ENCODE data around the gene MMP25. TPM values are rescaled to one million over a fixed set of nuclear protein-coding genes. Genes with fewer than 3 reads are reported as not detected.

MMP25 gene
- total and polyA plus RNA-seq, 10 of the 15 experiments (the other 5 are each of a cell fraction or from before 2014, with no cell fraction given), result 0.03 to 0.36 (median 0.13) TPM; not detected in 1

- Histone ChIP-seq H3K4me3 (no peak overlapping the region), H3K4me1 (ENCODE audit: control insufficient read depth, insufficient read depth, low read length) (peaks cover 19% of the 10 kb centered on the region), H3K36me3 (ENCODE audit: control insufficient read depth in 2 of 2, insufficient read depth in 2 of 2, low read length in 1 of 2) (no peaks in the 10 kb centered on the region), H2AFZ (ENCODE audit: control insufficient read depth, low read depth, low read length) (no peak overlapping the region), H3K4me2 (ENCODE audit: control insufficient read depth, insufficient read depth) (no peak overlapping the region), H3K9ac (ENCODE audit: control insufficient read depth, insufficient read depth, low read length) (no peak overlapping the region), H3K27me3 (replicated peaks in 1 of 2; ENCODE audit: control insufficient read depth in 2 of 2, insufficient read depth in 2 of 2, low read length in 1 of 2) (no peaks in the 10 kb centered on the region), H3K27ac (ENCODE audit: control insufficient read depth, insufficient read depth) (no peak overlapping the region), H4K20me1 (ENCODE audit: control insufficient read depth, insufficient read depth) (no peaks in the 10 kb centered on the region), H3K9me3 (replicated peaks; ENCODE audit: control insufficient read depth, insufficient read depth, low read length) (no peaks in the 10 kb centered on the region), H3K79me2 (ENCODE audit: control insufficient read depth, insufficient read depth, low read length) (no peaks in the 10 kb centered on the region)
- FAIRE-seq, result no peak
- in situ Hi-C loops (cut with MboI), result loop anchor here (5.0 kb wide), 1 partner anchor 34 kb away; no protein-coding TSS in a partner anchor
- SMC1A ChIA-PET (ENCODE audit: uncharacterized antibody, unreplicated experiment), result interaction anchor here (0.8 to 7.4 kb wide), 7 partner anchors 9 to 93 kb away, joined by 3 to 67 read pairs (median 4); partner anchors contain the start of gene IL32
- 43% methylated on average over 6 of the region's 6 CpGs for WGBS (ENCODE audit: insufficient coverage, insufficient replicate concordance, low lambda C conversion rate, missing lambda C conversion rate)
- RAD21 ChIA-PET (ENCODE audit: unreplicated experiment), result interaction anchor here (0.5 to 5.3 kb wide), 8 partner anchors 9 to 103 kb away, joined by 3 to 55 read pairs (median 4); partner anchors contain the start of gene ZNF213
- CTCF ChIA-PET, result interaction anchor here (0.5 to 21.2 kb wide), 18 partner anchors 11 to 1340 kb away, joined by 3 to 396 read pairs (median 5); partner anchors contain the start of gene IL32
- no peak for ATAC-seq
- POLR2A ChIA-PET, result interaction anchor here (0.5 to 1.9 kb wide), 5 partner anchors 19 to 76 kb away, joined by 3 to 9 read pairs (median 4); partner anchors contain the start of gene IL32
- no TSS peak for BruUV-seq (replicated peaks)
- TF ChIP-seq SMC3 (IDR thresholded peaks at IDR 0.05; ENCODE audit: borderline replicate concordance, low read length) (no peak), FOXK2 (IDR thresholded peaks at IDR 0.05) (no peak), BMI1 (IDR thresholded peaks at IDR 0.05; ENCODE audit: borderline replicate concordance) (no peak)
- intact Hi-C loops (cut with micrococcal nuclease; ENCODE audit: unreplicated experiment), result no loop called here
- no peak for DNase-seq (ENCODE audit: low read depth, low spot score)
Measured at GRCh38 chr16:3096362-3096761, 50.0 kb downstream of the MMP25 start.

- Histone ChIP-seq H3K4me3 (no peak overlapping the region), H3K9ac (ENCODE audit: control insufficient read depth, insufficient read depth, low read length) (no peak overlapping the region), H3K27me3 (replicated peaks in 1 of 2; ENCODE audit: control insufficient read depth in 2 of 2, insufficient read depth in 2 of 2, low read length in 1 of 2) (no peaks in the 10 kb centered on the region), H3K4me2 (ENCODE audit: control insufficient read depth, insufficient read depth) (no peak overlapping the region), H3K27ac (ENCODE audit: control insufficient read depth, insufficient read depth) (no peak overlapping the region), H4K20me1 (ENCODE audit: control insufficient read depth, insufficient read depth) (no peaks in the 10 kb centered on the region), H3K4me1 (ENCODE audit: control insufficient read depth, insufficient read depth, low read length) (peaks cover 26% of the 10 kb centered on the region), H2AFZ (ENCODE audit: control insufficient read depth, low read depth, low read length) (no peak overlapping the region), H3K36me3 (ENCODE audit: control insufficient read depth in 2 of 2, insufficient read depth in 2 of 2, low read length in 1 of 2) (no peaks in the 10 kb centered on the region), H3K79me2 (ENCODE audit: control insufficient read depth, insufficient read depth, low read length) (no peaks in the 10 kb centered on the region), H3K9me3 (replicated peaks; ENCODE audit: control insufficient read depth, insufficient read depth, low read length) (no peaks in the 10 kb centered on the region)
- 37% methylated on average over 8 of the region's 8 CpGs for WGBS (ENCODE audit: insufficient coverage, insufficient replicate concordance, low lambda C conversion rate, missing lambda C conversion rate)
- TF ChIP-seq IRF3 (IDR thresholded peaks at IDR 0.05), result no peak
- no peak for TF ChIP-seq GABPA (IDR thresholded peaks at IDR 0.05; ENCODE audit: low read depth)
- no peak for TF ChIP-seq TCF3 (IDR thresholded peaks at IDR 0.05; ENCODE audit: borderline replicate concordance, insufficient read depth, low read depth, low read length)
- TF ChIP-seq SUPT20H (IDR thresholded peaks at IDR 0.05; ENCODE audit: borderline replicate concordance, control insufficient read depth, low read depth, low read length), result no peak
- no peak for TF ChIP-seq ASH2L (IDR thresholded peaks at IDR 0.05; ENCODE audit: borderline replicate concordance, low read depth)
- TF ChIP-seq EGR1 (IDR thresholded peaks at IDR 0.05; ENCODE audit: borderline replicate concordance in 1 of 2, low read depth in 2 of 2, low read length in 2 of 2), result no peak
- TF ChIP-seq JUNB (IDR thresholded peaks at IDR 0.05), result no peak
- TF ChIP-seq EZH2 (IDR thresholded peaks at IDR 0.05; ENCODE audit: borderline replicate concordance, control insufficient read depth, low read depth, low read length), result no peak
- RAD21 ChIA-PET (ENCODE audit: unreplicated experiment), result interaction anchor here (1.4 to 5.3 kb wide), 5 partner anchors 8 to 69 kb away, joined by 3 to 55 read pairs (median 6); partner anchors contain the start of gene ZNF213
- intact Hi-C loops (cut with micrococcal nuclease; ENCODE audit: unreplicated experiment) (no loop called here), in situ Hi-C loops (cut with MboI) (loop anchor here (5.0 kb wide), 1 partner anchor 35 kb away; no protein-coding TSS in a partner anchor)
- FAIRE-seq, result no peak
- no TSS peak for BruUV-seq (replicated peaks)
- POLR2A ChIA-PET, result interaction anchor here (0.8 to 1.9 kb wide), 5 partner anchors 9 to 39 kb away, joined by 3 to 9 read pairs (median 5); partner anchors contain the start of gene IL32
- SMC1A ChIA-PET (ENCODE audit: uncharacterized antibody, unreplicated experiment), result interaction anchor here (0.8 to 7.4 kb wide), 3 partner anchors 32 to 70 kb away, joined by 3 to 67 read pairs (median 6); no protein-coding TSS in a partner anchor
- CTCF ChIA-PET, result interaction anchor here (0.6 to 21.2 kb wide), 11 partner anchors 10 to 69 kb away, joined by 3 to 396 read pairs (median 5); partner anchors contain the start of genes IL32 and ZNF213
- DNase-seq (ENCODE audit: low read depth, low spot score), result no peak
- ATAC-seq, result no peak
Measured at GRCh38 chr16:3097266-3097665, 50.9 kb downstream of the MMP25 start.
